GM18505 (cell line): Measurements from ENCODE around the gene XYLT1.

ENCODE experiments used
- ATAC-seq: cut with Tn5 transposase; IDR thresholded peaks from one replicate; pipeline ENCODE4 v1.9.1; 2021; ENCODE audit not compliant: unreplicated experiment
- POLR2A ChIP-seq: IDR thresholded peaks from 4 replicates; pipeline ENCODE4 v1.6.1; 2011; ENCODE audit warnings: borderline replicate concordance; ENCODE audit not compliant: insufficient read depth, insufficient read length; ENCODE audit errors: extremely low read depth

XYLT1 gene

DNA sequence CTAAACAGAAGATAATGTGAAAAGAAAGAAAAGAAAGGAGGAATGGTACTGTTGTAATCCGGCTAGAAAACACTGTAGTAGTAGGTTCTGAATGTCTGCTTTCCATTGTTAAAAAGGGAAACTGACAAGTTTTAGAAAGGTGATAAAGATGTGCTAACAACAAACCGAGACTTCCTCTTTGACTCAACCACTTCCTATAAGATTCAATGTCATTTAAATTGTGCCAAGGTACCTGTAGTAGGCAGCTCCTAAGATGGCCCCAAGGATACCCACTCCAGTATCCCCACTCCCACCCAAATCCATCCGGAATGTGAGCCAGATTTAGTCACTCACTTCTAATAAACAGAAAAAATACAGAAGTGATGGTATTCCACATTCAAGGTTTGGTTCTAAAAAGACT, 31.2 kb downstream of the XYLT1 start:
- TF ChIP-seq POLR2A: no peak
- no peak for ATAC-seq

DNA sequence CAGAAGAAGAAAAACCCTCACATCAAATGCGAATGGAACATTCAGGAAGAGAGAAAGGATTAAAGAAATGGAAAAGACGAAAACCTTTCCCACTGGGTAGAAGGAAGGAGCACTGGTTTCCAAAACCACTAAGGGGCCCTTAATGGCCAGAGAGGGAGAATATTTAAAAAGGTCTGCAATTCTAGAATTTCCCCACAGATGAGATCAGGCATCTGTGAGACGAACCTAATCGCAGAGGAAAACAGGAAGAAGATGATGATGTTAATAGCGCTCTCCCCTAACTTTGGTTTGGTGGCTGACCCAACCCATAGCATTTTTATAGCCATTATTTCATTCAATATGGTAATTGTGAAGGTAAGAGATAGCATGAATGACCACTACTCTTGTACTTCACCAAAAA, 32.8 kb downstream of the XYLT1 start:
- no peak for TF ChIP-seq POLR2A
- no peak for ATAC-seq

GRCh38 chr16:17437127-17437720, 33.5 kb downstream of the XYLT1 start:
- no peak for TF ChIP-seq POLR2A
- ATAC-seq: no peak

DNA sequence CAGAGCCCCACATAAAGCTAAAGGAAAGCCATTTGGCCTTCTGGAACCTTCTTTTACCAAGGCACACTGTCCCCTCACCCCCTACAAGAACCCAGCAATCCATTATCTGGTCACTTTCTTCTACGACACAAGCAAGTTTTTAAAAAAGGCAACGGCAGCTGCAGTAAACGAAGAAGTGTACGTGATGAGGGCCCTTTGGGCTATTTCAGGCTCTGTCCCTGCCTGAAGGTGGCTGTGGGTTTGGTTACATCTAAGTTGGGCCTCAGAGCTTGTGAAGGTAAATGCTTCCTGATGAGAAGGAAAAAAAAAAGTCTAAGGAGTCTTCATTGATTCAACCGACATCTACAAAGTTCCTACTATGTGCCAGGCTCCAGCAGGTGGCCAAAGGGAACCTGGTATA, 35.4 kb downstream of the XYLT1 start:
- TF ChIP-seq POLR2A: no peak
- no peak for ATAC-seq

- ATAC-seq: no peak
- TF ChIP-seq POLR2A: no peak
Measured at GRCh38 chr16:17433577-17434451, 36.9 kb downstream of the XYLT1 start.

GRCh38 chr16:17432901-17433576, 37.7 kb downstream of the XYLT1 start:
- TF ChIP-seq POLR2A: no peak
- no peak for ATAC-seq

DNA sequence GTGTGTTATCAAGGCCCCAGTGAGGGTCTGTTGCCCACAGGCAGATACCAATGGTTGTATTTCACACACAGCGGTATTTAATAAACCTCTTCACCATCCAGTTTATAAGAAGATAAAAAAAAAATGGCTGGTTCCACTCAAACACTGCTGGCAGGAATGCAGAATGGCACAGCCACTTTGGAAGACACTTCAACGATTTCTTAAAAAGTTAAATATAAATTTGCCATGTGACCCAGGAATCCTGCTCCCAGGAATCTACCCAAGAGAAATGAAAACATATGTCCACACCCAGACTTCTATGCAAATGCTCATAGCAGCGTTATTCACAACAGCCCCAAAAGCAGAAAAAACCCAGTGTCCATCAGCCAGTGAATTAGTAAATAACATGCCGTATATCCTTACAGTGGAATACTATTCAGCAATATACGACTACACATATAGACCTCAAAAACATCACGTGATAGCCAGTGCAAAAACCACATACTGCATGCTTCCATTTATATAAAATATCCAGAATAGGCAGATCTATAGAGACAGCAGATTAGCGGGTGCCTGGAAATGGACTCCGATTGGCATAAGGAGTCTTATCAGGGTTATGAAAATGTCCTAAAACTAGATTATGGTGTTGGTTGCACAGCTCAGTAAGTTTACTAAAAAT, 38.7 kb downstream of the XYLT1 start:
- no peak for TF ChIP-seq POLR2A
- no peak for ATAC-seq

DNA sequence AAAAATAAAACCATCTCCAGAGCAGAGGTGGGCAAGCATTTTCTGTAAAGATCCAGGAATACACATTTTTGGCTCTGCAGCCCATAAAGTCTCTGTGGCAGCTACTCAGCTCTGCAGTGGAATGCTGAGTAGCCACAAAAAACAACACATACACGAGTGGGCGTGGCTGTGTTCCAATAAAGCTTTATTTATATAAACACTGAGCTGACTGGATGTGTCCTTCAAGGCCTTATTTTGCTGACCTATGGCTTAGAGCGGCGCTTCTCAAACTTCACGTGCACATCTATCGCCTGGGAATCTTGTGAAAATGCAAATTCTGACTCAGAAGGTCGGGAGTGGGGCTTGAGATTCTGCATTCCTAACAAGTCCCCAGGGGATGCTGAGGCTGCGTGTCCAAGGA, 39.7 kb downstream of the XYLT1 start:
- ATAC-seq: no peak
- TF ChIP-seq POLR2A: no peak

GRCh38 chr16:17426451-17426850, 44.3 kb downstream of the XYLT1 start:
- no peak for ATAC-seq
- TF ChIP-seq POLR2A: no peak

DNA sequence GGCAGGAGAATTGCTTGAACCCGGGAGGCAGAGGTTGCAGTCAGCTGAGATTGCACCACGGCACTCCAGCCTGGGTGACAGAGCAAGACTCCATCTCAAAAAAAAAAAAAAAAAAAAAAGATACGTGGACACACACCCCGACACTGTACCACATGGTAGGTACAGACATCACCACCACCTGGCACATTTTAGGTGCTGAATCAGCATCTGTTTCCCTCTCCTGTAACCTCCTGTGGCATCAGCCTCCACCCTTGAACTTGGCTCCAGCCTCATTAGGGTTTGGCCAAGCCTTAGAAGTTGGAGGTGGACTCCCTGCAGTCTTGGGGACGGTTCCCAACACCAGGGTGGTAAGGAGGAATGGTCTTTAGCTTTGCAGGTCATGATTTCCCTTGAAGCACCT, 46.0 kb downstream of the XYLT1 start:
- ATAC-seq: no peak
- no peak for TF ChIP-seq POLR2A

DNA sequence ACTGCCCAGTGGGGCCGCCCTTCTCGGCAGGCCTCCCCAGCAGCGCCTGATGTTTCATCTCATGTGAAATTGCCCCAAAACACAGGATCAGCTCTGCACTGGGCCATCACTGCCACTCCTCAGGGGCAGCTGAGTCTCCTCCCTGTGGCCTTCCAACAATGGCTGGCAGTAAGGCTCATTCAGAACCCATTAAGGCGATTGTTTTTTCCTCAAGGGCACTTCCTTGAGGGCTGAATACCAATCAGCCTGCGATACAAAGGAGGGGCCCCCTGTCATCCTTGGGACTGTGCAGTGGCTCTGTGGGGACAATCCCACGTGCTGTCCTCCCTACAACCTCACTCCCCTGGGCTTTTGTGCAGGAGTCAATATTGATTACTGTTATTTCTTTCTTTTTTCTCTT, 47.5 kb downstream of the XYLT1 start:
- no peak for TF ChIP-seq POLR2A
- no peak for ATAC-seq

DNA sequence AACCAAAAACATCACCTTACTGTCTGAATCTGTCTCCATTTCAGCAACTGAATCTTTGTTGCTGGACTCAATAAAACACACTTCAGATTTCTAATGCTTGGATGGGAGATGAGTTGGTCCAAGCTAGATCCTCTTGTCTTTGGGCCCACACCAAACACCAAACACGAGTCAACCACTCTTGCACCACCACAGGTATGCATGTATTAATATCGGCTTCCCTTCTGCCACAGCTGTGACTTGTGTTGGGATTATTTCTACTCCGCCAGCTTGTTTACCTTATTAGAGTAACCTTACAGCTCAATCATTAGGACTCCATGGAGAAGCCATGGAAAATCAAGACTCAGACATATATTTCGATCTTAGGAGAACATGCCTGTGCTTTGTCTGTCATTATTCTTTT, 49.9 kb downstream of the XYLT1 start:
- no peak for ATAC-seq
- TF ChIP-seq POLR2A: no peak

GRCh38 chr16:17419266-17419665, 51.5 kb downstream of the XYLT1 start:
- TF ChIP-seq POLR2A: no peak
- ATAC-seq: no peak
